AG04449 (cell line): ENCODE results near the gene RPS4Y2.

Experiments used
- CTCF ChIA-PET: fragments of 350-600 bp; formaldehyde crosslinking; extraction: SDS; loops from one replicate; lab custom pipeline; 2021; ENCODE audit warnings: antibody characterized with exemption; lab: Yijun Ruan, JAX
- POLR2A ChIA-PET: fragments of 400-600, 350-600 bp; formaldehyde crosslinking; extraction: SDS; loops from one replicate; lab custom pipeline; 2020; ENCODE audit warnings: antibody characterized with exemption, inconsistent platforms; lab: Yijun Ruan, JAX
- DNase-seq: peaks from one replicate; pipeline ENCODE4 v3.0.0-alpha.2; 2010; ENCODE audit warnings: low read depth, low spot score
- H3K4me3 ChIP-seq: 2 replicates; pipeline ENCODE4 v1.5.1; 2011; ENCODE audit warnings: low read depth, mild to moderate bottlenecking, control low read depth, low read length
- CTCF ChIP-seq: IDR thresholded peaks from one replicate; pipeline ENCODE4 v1.5.1; 2011; ENCODE audit warnings: mild to moderate bottlenecking, moderate library complexity, low read length, control low read depth, inconsistent platforms; ENCODE audit not compliant: insufficient read depth; ENCODE audit errors: missing control alignments

The RPS4Y2 gene

GRCh38 chrY:20780104-20780654, 24.3 kb downstream of the RPS4Y2 start:
- no peak for TF ChIP-seq CTCF
- POLR2A ChIA-PET = no interaction called here
- H3K4me3 ChIP-seq = no peak overlapping the region
- DNase-seq = no peak
- CTCF ChIA-PET = no interaction called here

GRCh38 chrY:20780776-20781175, 24.9 kb downstream of the RPS4Y2 start:
- no peak for DNase-seq
- CTCF ChIA-PET = no interaction called here
- TF ChIP-seq CTCF = no peak
- POLR2A ChIA-PET = no interaction called here
- H3K4me3 ChIP-seq = no peak overlapping the region

GRCh38 chrY:20781408-20781807, 25.5 kb downstream of the RPS4Y2 start:
- ChIA-PET CTCF (no interaction called here), POLR2A (no interaction called here)
- no peak overlapping the region for H3K4me3 ChIP-seq
- TF ChIP-seq CTCF = no peak
- no peak for DNase-seq

GRCh38 chrY:20784965-20785364, 29.1 kb downstream of the RPS4Y2 start:
- CTCF ChIA-PET = no interaction called here

GRCh38 chrY:20787076-20787475, 31.2 kb downstream of the RPS4Y2 start:
- no peak for TF ChIP-seq CTCF
- H3K4me3 ChIP-seq = no peak overlapping the region
- ChIA-PET POLR2A (no interaction called here), CTCF (no interaction called here)
- no peak for DNase-seq

More at GRCh38 chrY:20784965-20785364, 29.1 kb downstream of the RPS4Y2 start:
- no peak overlapping the region for H3K4me3 ChIP-seq
- DNase-seq = no peak
- TF ChIP-seq CTCF = no peak
- POLR2A ChIA-PET = no interaction called here

- CTCF ChIA-PET = no interaction called here
- no peak for TF ChIP-seq CTCF
- no peak overlapping the region for H3K4me3 ChIP-seq
- DNase-seq = no peak
- POLR2A ChIA-PET = no interaction called here
Observed at GRCh38 chrY:20798351-20799049, 42.6 kb downstream of the RPS4Y2 start.
